Astrocyte (in vitro differentiated cells and primary cell): ENCODE results near the gene NFS1. TPM values are rescaled to one million over a fixed set of nuclear protein-coding genes. Genes with fewer than 3 reads are reported as not detected.
"Not testable (repeated sequence)": the region's sequence is repeated elsewhere in the genome, so short reads cannot be mapped to it uniquely, and the experiment has no call there.

Experiments
- DNase-seq: peaks from one replicate; pipeline ENCODE4 v3.0.0-alpha.2; 2010; ENCODE audit warnings: low read depth
- FAIRE-seq: peaks from 2 replicates; lab custom pipeline; 2011; peaks lifted over from hg19 to GRCh38; lab: Jason Lieb, UNC
- H2AFZ ChIP-seq: 2 replicates; pipeline ENCODE4 v1.6.0; 2012; ENCODE audit warnings: low read depth, low read length, inconsistent platforms
- H3K27ac ChIP-seq: 2 replicates; pipeline ENCODE4 v1.5.1; 2011; ENCODE audit warnings: low read depth, low read length, inconsistent platforms
- H3K27me3 ChIP-seq: 2 replicates; pipeline ENCODE4 v1.6.0; 2011; ENCODE audit warnings: low read length, inconsistent platforms; ENCODE audit not compliant: insufficient read depth
- H3K36me3 ChIP-seq: 2 replicates; pipeline ENCODE4 v1.5.1; 2011; ENCODE audit warnings: low read length, inconsistent platforms; ENCODE audit not compliant: insufficient read depth
- H3K4me1 ChIP-seq: 2 replicates; pipeline ENCODE4 v1.5.1; 2011; ENCODE audit warnings: low read length, inconsistent platforms; ENCODE audit not compliant: insufficient read depth
- H3K4me2 ChIP-seq: 2 replicates; pipeline ENCODE4 v1.6.0; 2012; ENCODE audit warnings: low read length, inconsistent platforms
- H3K4me3 ChIP-seq: 2 replicates; pipeline ENCODE4 v1.5.1; 2011; ENCODE audit warnings: low read depth, mild to moderate bottlenecking, low read length, inconsistent platforms; ENCODE audit not compliant: insufficient read depth
- H3K79me2 ChIP-seq: 2 replicates; pipeline ENCODE4 v1.6.0; 2012; ENCODE audit warnings: mild to moderate bottlenecking, low read length, inconsistent platforms; ENCODE audit not compliant: insufficient read depth
- H3K9ac ChIP-seq: 2 replicates; pipeline ENCODE4 v1.6.0; 2012; ENCODE audit warnings: mild to moderate bottlenecking, low read length, inconsistent platforms
- H3K9me3 ChIP-seq: 2 replicates; pipeline ENCODE4 v1.5.1; 2012; ENCODE audit warnings: low read depth, mild to moderate bottlenecking, low read length, inconsistent platforms; ENCODE audit not compliant: insufficient read depth
- H4K20me1 ChIP-seq: 2 replicates; pipeline ENCODE4 v1.6.0; 2012; ENCODE audit warnings: low read length, inconsistent platforms; ENCODE audit not compliant: insufficient read depth
- H3K27ac Mint-ChIP-seq: one replicate; pipeline ENCODE4 v1.8.0; 2021; ENCODE audit warnings: mild to moderate bottlenecking, mixed read lengths; ENCODE audit not compliant: unreplicated experiment
- H3K27me3 Mint-ChIP-seq: one replicate; pipeline ENCODE4 v1.8.0; 2021; ENCODE audit warnings: low read depth, mixed read lengths; ENCODE audit not compliant: unreplicated experiment
- H3K36me3 Mint-ChIP-seq: one replicate; pipeline ENCODE4 v1.8.0; 2021; ENCODE audit warnings: low read depth, mixed read lengths; ENCODE audit not compliant: unreplicated experiment
- H3K4me1 Mint-ChIP-seq: one replicate; pipeline ENCODE4 v1.8.0; 2021; ENCODE audit warnings: low read depth, mixed read lengths; ENCODE audit not compliant: unreplicated experiment
- H3K4me3 Mint-ChIP-seq: one replicate; pipeline ENCODE4 v1.8.0; 2021; ENCODE audit warnings: mild to moderate bottlenecking, moderate library complexity, mixed read lengths; ENCODE audit not compliant: unreplicated experiment
- H3K9me3 Mint-ChIP-seq: one replicate; pipeline ENCODE4 v1.8.0; 2021; ENCODE audit warnings: mild to moderate bottlenecking, mixed read lengths; ENCODE audit not compliant: unreplicated experiment
- EZH2 ChIP-seq: IDR thresholded peaks from 2 replicates; pipeline ENCODE4 v1.6.1; 2012; ENCODE audit warnings: mild to moderate bottlenecking, low read length, inconsistent platforms; ENCODE audit not compliant: insufficient read depth
- total RNA-seq: library from RNA; stranded (reverse); gene quantifications from 2 replicates; pipeline ENCODE4 v1.2.1, GENCODE V29; 2021
- TF ChIP-seq, protein P1 (sequence below): IDR thresholded peaks from 2 replicates; pipeline ENCODE4 v1.5.1; 2011; ENCODE audit warnings: low read depth, mild to moderate bottlenecking, inconsistent platforms, low read length, moderate library complexity; ENCODE audit not compliant: insufficient read depth

The NFS1 gene
- total RNA-seq, 1 donor from 2014 or later: 30.3 TPM

DNA sequence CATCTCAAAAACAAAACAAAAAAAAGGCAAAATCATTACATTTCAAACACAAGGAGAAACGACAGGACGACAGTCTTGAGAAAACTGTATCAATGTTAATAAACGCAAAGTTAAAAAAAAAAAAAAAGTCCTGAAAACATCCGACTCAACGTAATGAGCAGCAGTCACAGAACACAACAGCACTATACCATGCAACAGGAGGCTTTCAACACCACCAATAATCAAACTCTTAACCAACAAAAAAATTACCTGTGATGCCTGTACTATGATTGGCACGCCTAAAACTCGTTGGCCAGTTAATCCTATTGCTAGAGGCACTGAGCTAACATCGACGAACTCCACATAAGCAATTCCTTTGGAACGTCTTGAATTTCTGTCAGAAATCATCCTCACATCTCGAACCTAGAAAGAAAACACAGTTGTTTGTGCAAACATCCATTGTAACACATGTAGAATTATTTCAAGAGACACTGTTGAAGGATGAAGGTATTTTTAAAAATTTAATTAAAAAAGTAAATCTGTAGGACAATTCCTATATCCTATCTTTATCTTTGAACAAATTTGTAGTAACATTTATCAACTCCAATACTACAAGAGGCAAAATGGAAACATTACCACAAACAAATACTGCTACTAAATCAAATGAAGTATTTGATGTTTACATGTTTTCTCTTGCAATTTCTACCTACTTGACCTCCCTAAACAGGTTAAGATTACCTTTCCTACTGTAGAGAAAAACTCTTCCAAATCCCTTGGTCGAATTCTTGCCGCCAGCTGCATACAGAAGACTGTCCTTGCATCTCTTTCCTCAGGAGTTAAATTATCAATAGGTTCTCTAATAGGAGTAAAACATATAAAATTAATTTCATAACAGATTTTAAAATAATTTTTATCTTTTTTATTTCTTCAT is 25.4 kb upstream of the NFS1 start:
- H2AFZ ChIP-seq: no peak overlapping the region
- Mint-ChIP-seq H3K27ac (no peak overlapping the region), H3K9me3 (no peaks in the 10 kb centered on the region)

DNA sequence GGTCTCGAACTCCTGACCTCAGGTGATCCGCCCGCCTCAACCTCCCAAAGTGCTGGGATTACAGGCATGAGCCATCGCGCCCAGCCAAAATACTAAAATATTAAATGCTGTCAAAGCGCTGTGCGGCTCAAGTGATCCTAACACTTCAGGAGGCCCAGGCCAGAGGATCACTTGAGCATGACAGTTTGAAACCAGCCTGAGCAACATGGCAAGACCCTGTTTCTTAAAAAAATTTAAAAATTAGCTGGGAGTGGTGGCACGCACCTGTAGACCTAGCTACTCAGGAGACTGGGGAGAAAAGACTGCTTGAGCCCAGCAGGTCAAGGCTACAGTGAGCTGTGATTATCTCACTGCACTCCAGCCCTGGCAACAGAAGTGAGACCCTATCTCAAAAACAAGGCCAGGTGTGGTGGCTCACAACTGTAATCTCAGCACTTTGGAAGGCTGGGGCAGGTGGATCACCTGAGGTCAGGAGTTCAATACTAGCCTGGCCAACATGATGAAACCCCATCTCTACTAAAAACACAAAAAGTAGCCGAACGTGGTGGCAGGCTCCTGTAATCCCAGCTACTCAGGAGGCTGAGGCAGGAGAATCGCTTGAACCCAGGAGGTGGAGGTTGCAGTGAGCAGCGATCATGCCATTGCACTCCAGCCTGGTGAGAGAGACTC is 24.6 kb upstream of the NFS1 start:
- H3K36me3 Mint-ChIP-seq: peaks cover 24% of the 10 kb centered on the region
- H4K20me1 ChIP-seq: peaks cover 95% of the 10 kb centered on the region
- FAIRE-seq, H3K4me1 Mint-ChIP-seq, H3K4me2 ChIP-seq, H3K4me3 Mint-ChIP-seq, H3K27me3 ChIP-seq, H3K4me1 ChIP-seq, H3K27ac Mint-ChIP-seq, H3K4me3 ChIP-seq, H3K27ac ChIP-seq, H3K9me3 Mint-ChIP-seq, H3K9ac ChIP-seq, H2AFZ ChIP-seq, H3K9me3 ChIP-seq, H3K27me3 Mint-ChIP-seq, DNase-seq: not testable (repeated sequence)
- peaks cover 96% of the 10 kb centered on the region for H3K79me2 ChIP-seq
- peaks cover 88% of the 10 kb centered on the region for H3K36me3 ChIP-seq

More for the DNA sequence above, 25.4 kb upstream of the NFS1 start:
- Mint-ChIP-seq H3K4me3 (peak overlapping the region; percentile 18), H3K36me3 (peaks cover 21% of the 10 kb centered on the region), H3K4me1 (peaks cover 3% of the 10 kb centered on the region), H3K27me3 (no peaks in the 10 kb centered on the region)
- TF ChIP-seq EZH2: no peak
- TF ChIP-seq, protein P1, sequence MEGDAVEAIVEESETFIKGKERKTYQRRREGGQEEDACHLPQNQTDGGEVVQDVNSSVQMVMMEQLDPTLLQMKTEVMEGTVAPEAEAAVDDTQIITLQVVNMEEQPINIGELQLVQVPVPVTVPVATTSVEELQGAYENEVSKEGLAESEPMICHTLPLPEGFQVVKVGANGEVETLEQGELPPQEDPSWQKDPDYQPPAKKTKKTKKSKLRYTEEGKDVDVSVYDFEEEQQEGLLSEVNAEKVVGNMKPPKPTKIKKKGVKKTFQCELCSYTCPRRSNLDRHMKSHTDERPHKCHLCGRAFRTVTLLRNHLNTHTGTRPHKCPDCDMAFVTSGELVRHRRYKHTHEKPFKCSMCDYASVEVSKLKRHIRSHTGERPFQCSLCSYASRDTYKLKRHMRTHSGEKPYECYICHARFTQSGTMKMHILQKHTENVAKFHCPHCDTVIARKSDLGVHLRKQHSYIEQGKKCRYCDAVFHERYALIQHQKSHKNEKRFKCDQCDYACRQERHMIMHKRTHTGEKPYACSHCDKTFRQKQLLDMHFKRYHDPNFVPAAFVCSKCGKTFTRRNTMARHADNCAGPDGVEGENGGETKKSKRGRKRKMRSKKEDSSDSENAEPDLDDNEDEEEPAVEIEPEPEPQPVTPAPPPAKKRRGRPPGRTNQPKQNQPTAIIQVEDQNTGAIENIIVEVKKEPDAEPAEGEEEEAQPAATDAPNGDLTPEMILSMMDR: no peak
- no peak for FAIRE-seq
- DNase-seq: no peak
- peaks cover 86% of the 10 kb centered on the region for H3K36me3 ChIP-seq
- no peak overlapping the region for H3K4me2 ChIP-seq
- H4K20me1 ChIP-seq: peaks cover 94% of the 10 kb centered on the region
- no peaks in the 10 kb centered on the region for H3K27me3 ChIP-seq
- H3K27ac ChIP-seq: no peak overlapping the region
- no peaks in the 10 kb centered on the region for H3K4me1 ChIP-seq
- no peak overlapping the region for H3K4me3 ChIP-seq
- no peaks in the 10 kb centered on the region for H3K9me3 ChIP-seq
- H3K79me2 ChIP-seq: peaks cover 96% of the 10 kb centered on the region
- no peak overlapping the region for H3K9ac ChIP-seq

DNA sequence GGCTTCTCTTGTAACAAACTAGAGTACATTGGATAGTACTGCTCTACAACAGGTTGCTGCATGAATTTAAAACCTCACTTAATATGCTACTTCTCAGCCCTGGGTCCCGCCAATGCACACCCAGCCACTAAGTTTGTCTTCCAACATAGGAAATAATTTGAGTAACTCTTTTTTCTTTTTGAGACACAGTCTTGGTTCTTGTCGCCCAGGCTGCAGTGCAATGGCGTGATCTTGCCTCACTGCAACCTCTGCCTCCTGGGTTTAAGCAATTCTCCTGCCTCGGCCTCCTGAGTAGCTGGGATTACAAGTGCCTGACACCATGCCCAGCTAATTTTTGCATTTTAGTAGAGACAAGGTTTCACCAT is 24.1 kb upstream of the NFS1 start:
- H3K4me3 ChIP-seq, H3K4me3 Mint-ChIP-seq, DNase-seq, FAIRE-seq, H3K9me3 Mint-ChIP-seq, H3K27me3 ChIP-seq, H3K4me2 ChIP-seq, H3K4me1 ChIP-seq, H3K27me3 Mint-ChIP-seq, H2AFZ ChIP-seq, H3K9me3 ChIP-seq, H3K9ac ChIP-seq, H3K4me1 Mint-ChIP-seq, H3K27ac ChIP-seq, H3K27ac Mint-ChIP-seq: not testable (repeated sequence)
- peaks cover 95% of the 10 kb centered on the region for H4K20me1 ChIP-seq
- H3K36me3 Mint-ChIP-seq: peaks cover 24% of the 10 kb centered on the region
- H3K36me3 ChIP-seq: peaks cover 86% of the 10 kb centered on the region
- peaks cover 96% of the 10 kb centered on the region for H3K79me2 ChIP-seq
